ENCODE data around the gene PIM3. TPM values are rescaled to one million over a fixed set of nuclear protein-coding genes. Genes with fewer than 3 reads are reported as not detected.

PIM3 gene
- total and polyA plus RNA-seq, 4 donors, result 14.5 to 44.0 (median 28.1) TPM

GRCh38 chr22:49999063-49999945 lies 38.7 kb downstream of the PIM3 start:
- H3K9me3 ChIP-seq (ENCODE audit: control insufficient read depth in 4 of 4, low read length in 3 of 4), result no peaks in the 10 kb centered on the region
- peak; percentile 55 for DNase-seq (ENCODE audit: low spot score)
- H3K4me1 ChIP-seq (ENCODE audit: control insufficient read depth in 4 of 4, insufficient read depth in 4 of 4, low read length in 3 of 4), result peaks cover 0 to 3% (median 0%) of the 10 kb centered on the region in 4 donors
- H3K36me3 ChIP-seq (ENCODE audit: control insufficient read depth in 4 of 4, insufficient read depth in 3 of 4, low read depth in 1 of 4, low read length in 3 of 4), result no peaks in the 10 kb centered on the region
- H3K27me3 ChIP-seq (ENCODE audit: control insufficient read depth in 4 of 4, insufficient read depth in 4 of 4, low read length in 3 of 4), result no peaks in the 10 kb centered on the region
- WGBS, result 21% methylated on average over 65 of the region's 70 CpGs
- no peak overlapping the region for H3K27ac ChIP-seq (ENCODE audit: low read depth in 1 of 2, low read length in 2 of 2)
- no peak for TF ChIP-seq FOXA1 (IDR thresholded peaks at IDR 0.05)
- TF ChIP-seq MAX (IDR thresholded peaks at IDR 0.05), result no peak
- TF ChIP-seq ZBTB33 (IDR thresholded peaks at IDR 0.05), result no peak
- TF ChIP-seq TAF1 (conservative IDR thresholded peaks at IDR 0.05), result no peak
- no peak for TF ChIP-seq HNF4A (conservative IDR thresholded peaks at IDR 0.05)
- TF ChIP-seq RXRA (IDR thresholded peaks at IDR 0.05), result no peak
- no peak for TF ChIP-seq CTCF (IDR thresholded peaks at IDR 0.05; ENCODE audit: low read depth, low read length, missing input control)
- no peak for TF ChIP-seq REST (IDR thresholded peaks at IDR 0.05)
- no peak for TF ChIP-seq HNF4G (IDR thresholded peaks at IDR 0.05)
- TF ChIP-seq YY1 (IDR thresholded peaks at IDR 0.05), result no peak
- TF ChIP-seq NR2F2 (IDR thresholded peaks at IDR 0.05), result no peak
- no peak for TF ChIP-seq FOXA2 (IDR thresholded peaks at IDR 0.05)
- TF ChIP-seq JUND (IDR thresholded peaks at IDR 0.05), result no peak
- TF ChIP-seq RAD21 (IDR thresholded peaks at IDR 0.05), result no peak
- no peak for TF ChIP-seq SP1 (IDR thresholded peaks at IDR 0.05)
- TF ChIP-seq GABPA (IDR thresholded peaks at IDR 0.05 in 1 of 2, conservative IDR thresholded peaks at IDR 0.05 in 1 of 2), result no peak
- no peak for TF ChIP-seq EGR1 (IDR thresholded peaks at IDR 0.05; ENCODE audit: low read depth in 2 of 2)
- TF ChIP-seq ATF3 (IDR thresholded peaks at IDR 0.05), result no peak
- no peak overlapping the region for H3K4me3 ChIP-seq (ENCODE audit: low read depth in 1 of 3, low read length in 3 of 3)
- no peak overlapping the region for H3K9ac ChIP-seq (ENCODE audit: low read depth in 1 of 2, low read length in 2 of 2)
